ENCODE results near the gene LRRC34. TPM values are rescaled to one million over a fixed set of nuclear protein-coding genes. Genes with fewer than 3 reads are reported as not detected.

Gene LRRC34
- total and polyA plus RNA-seq, 7 experiments from 2014 or later, result 0.26 to 3.7 (median 0.40) TPM

DNA sequence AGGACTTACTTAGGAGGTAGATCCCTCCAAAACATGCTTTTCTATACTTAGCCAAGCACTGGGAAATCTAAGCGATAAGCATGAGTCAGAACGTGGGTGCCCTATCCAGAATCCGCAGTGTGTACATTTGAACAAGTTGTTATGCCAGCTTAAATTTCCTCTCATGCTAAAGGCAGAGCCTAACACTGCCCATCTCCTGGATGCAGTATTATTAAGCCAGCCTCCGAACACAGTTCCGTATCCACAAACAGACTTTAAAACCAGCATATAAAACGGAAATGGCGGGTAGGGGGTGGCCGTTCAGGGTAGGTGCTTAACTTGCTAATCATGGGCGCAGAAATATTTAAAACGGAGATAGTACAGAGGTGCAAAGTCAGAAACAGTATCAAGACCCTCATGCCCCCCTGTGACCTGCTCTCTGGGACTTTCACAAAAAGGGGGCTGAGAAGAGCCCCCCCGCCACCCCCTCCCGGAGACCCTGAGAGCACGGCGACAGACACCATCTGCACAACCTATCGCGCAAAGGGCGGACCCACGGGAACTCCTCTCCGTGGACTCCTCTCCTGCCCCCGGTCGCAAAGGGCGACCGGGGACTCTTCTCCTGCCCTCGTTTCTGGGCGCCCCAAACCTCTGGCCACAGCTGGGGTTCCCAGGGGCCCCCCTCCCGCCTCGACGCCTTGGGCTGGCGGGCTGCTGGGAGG is 923 bp downstream of the LRRC34 start:
- Histone ChIP-seq H3K36me3 (ENCODE audit: control insufficient read depth in 2 of 3, insufficient read depth in 3 of 3, low read length in 3 of 3) (peaks cover 0 to 6% (median 0%) of the 10 kb centered on the region in 3 experiments), H3K4me3 (ENCODE audit: low read length) (peak overlapping the region; percentile 85), H3K27me3 (ENCODE audit: control insufficient read depth in 2 of 2, insufficient read depth in 2 of 2, low read length in 2 of 2) (no peaks in the 10 kb centered on the region), H3K9me3 (ENCODE audit: control insufficient read depth in 2 of 3, low read length in 3 of 3) (no peaks in the 10 kb centered on the region), H3K4me1 (ENCODE audit: control insufficient read depth in 2 of 2, insufficient read depth in 2 of 2, low read length in 2 of 2) (peaks cover 4 to 6% of the 10 kb centered on the region in 2 donors), H3K27ac (ENCODE audit: low read depth, low read length) (peak overlapping the region; percentile 59)
- H3K4me1 Mint-ChIP-seq, result peaks cover 21 to 40% (median 25%) of the 10 kb centered on the region in 7 donors
- POLR2A ChIA-PET, result interaction anchor here (1.3 to 1.6 kb wide), 3 partner anchors 39 to 155 kb away, joined by 3 to 11 read pairs (median 5); partner anchors contain the start of gene MYNN
- CTCF ChIA-PET, result interaction anchor here (0.7 kb wide), 1 partner anchor 38 kb away, joined by 3 read pairs; no protein-coding TSS in a partner anchor
- H3K27ac Mint-ChIP-seq, result peak overlapping the region in 4 of 9 donors; percentile 38 to 88 (median 58)
- DNase-seq (peak in 5 of 9 donors; percentile 10 to 27 (median 17)), ATAC-seq (peak; percentile 19)
- H3K9me3 Mint-ChIP-seq, result peaks cover 0 to 17% (median 9%) of the 10 kb centered on the region in 11 donors
- H3K4me3 Mint-ChIP-seq, result peak overlapping the region; percentile 79 to 91 (median 86)
- intact Hi-C loops (cut with micrococcal nuclease), result loop anchor here (1.0 to 5.0 kb wide), 11 partner anchors 13 to 1097 kb away; partner anchors contain the start of genes GPR160 (in 2 of the 2), PHC3 (in 2 of the 2), EIF5A2 (in 1 of the 2) and MYNN (in 1 of the 2)
- peaks cover 0 to 10% (median 4%) of the 10 kb centered on the region in 5 donors for H3K36me3 Mint-ChIP-seq
- H3K27me3 Mint-ChIP-seq, result peaks cover 0 to 10% (median 0%) of the 10 kb centered on the region in 5 donors

DNA sequence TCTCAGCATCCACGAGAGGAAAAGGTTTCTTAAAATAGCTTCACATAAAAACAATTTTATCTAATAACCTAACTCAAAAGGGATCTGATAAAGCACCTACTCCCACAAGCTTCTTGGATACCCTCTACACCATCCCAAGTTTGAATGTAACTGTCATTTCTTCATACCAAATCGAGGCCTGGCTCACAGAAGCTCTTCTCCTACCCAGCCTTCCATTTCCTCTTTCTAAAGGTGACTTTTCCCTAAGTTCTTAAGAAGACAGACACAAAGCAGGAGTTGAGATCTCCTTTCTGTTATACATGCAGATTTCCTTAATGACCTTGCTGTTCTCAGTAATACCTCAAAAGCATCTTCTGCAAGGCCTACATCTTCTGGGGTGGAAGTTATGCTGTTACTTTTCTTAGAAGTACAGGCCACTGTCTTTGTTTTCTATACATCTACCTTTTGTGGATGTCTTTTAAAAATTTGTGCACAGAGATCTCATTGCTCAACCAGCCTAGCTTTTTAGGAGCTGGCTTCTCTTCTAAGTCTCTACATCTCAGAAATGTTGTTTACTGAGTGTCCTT is 3.4 kb downstream of the LRRC34 start:
- Histone ChIP-seq H3K27ac (ENCODE audit: low read depth, low read length) (no peak overlapping the region), H3K4me1 (ENCODE audit: control insufficient read depth in 2 of 2, insufficient read depth in 2 of 2, low read length in 2 of 2) (peaks cover 4 to 6% of the 10 kb centered on the region in 2 donors), H3K4me3 (ENCODE audit: low read length) (no peak overlapping the region), H3K27me3 (ENCODE audit: control insufficient read depth in 2 of 2, insufficient read depth in 2 of 2, low read length in 2 of 2) (no peaks in the 10 kb centered on the region), H3K36me3 (ENCODE audit: control insufficient read depth in 2 of 3, insufficient read depth in 3 of 3, low read length in 3 of 3) (peaks cover 0 to 6% (median 0%) of the 10 kb centered on the region in 3 experiments), H3K9me3 (ENCODE audit: control insufficient read depth in 2 of 3, low read length in 3 of 3) (no peaks in the 10 kb centered on the region)
- H3K27me3 Mint-ChIP-seq, result peaks cover 0 to 4% (median 0%) of the 10 kb centered on the region in 5 donors
- H3K4me1 Mint-ChIP-seq, result peaks cover 20 to 38% (median 24%) of the 10 kb centered on the region in 7 donors
- H3K27ac Mint-ChIP-seq, result peak overlapping the region in 1 of 9 donors; percentile 77
- H3K36me3 Mint-ChIP-seq, result peaks cover 0 to 4% (median 0%) of the 10 kb centered on the region in 5 donors
- CTCF ChIA-PET, result interaction anchor here (0.6 kb wide), 3 partner anchors 16 to 277 kb away, joined by 3 to 4 read pairs (median 3); no protein-coding TSS in a partner anchor
- no peaks in the 10 kb centered on the region for H3K9me3 Mint-ChIP-seq
- intact Hi-C loops (cut with micrococcal nuclease), result no loop called here
- no peak for ATAC-seq
- POLR2A ChIA-PET, result interaction anchor here (0.9 to 2.3 kb wide), 2 partner anchors 36 to 42 kb away, joined by 4 to 7 read pairs; partner anchors contain the start of gene MYNN
- DNase-seq, result no peak
- H3K4me3 Mint-ChIP-seq, result peak overlapping the region in 1 of 10 donors; percentile 62

DNA sequence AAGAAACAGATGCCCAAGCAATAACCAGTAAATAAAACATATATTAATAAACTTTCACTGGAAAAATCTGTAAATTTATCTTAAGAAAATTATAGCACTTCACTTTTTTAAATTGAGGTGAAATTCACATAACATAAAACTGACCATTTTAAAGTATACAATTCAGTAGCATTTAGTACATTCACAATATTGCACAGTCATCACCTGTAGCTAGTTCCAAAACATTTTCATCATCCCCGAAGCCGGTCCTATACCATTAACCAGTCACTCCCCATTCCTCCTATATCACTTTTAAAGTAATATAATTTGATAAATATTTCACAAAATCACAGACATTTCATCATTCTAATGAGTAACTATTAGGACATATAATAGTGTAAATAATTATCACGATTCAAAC is 8.0 kb downstream of the LRRC34 start:
- H3K4me1 ChIP-seq (ENCODE audit: control insufficient read depth in 2 of 2, insufficient read depth in 2 of 2, low read length in 2 of 2), result no peaks in the 10 kb centered on the region
- no peaks in the 10 kb centered on the region for H3K27me3 ChIP-seq (ENCODE audit: control insufficient read depth in 2 of 2, insufficient read depth in 2 of 2, low read length in 2 of 2)
- H3K27me3 Mint-ChIP-seq, result peaks cover 0 to 4% (median 0%) of the 10 kb centered on the region in 5 donors
- intact Hi-C loops (cut with micrococcal nuclease), result no loop called here
- no peaks in the 10 kb centered on the region for H3K9me3 Mint-ChIP-seq
- no peak overlapping the region for H3K27ac Mint-ChIP-seq
- ATAC-seq, result no peak
- no peak overlapping the region for H3K4me3 Mint-ChIP-seq
- H3K36me3 Mint-ChIP-seq, result peaks cover 0 to 6% (median 0%) of the 10 kb centered on the region in 5 donors
- H3K27ac ChIP-seq (ENCODE audit: low read depth, low read length), result no peak overlapping the region
- no peaks in the 10 kb centered on the region for H3K9me3 ChIP-seq (ENCODE audit: control insufficient read depth in 2 of 3, low read length in 3 of 3)
- ChIA-PET CTCF (no interaction called here), POLR2A (interaction anchor here (0.6 kb wide), 1 partner anchor 115 kb away, joined by 3 read pairs; no protein-coding TSS in a partner anchor)
- no peak for DNase-seq
- H3K4me3 ChIP-seq (ENCODE audit: low read length), result no peak overlapping the region
- no peaks in the 10 kb centered on the region for H3K36me3 ChIP-seq (ENCODE audit: control insufficient read depth in 2 of 3, insufficient read depth in 3 of 3, low read length in 3 of 3)
- H3K4me1 Mint-ChIP-seq, result peaks cover 0 to 12% (median 4%) of the 10 kb centered on the region in 7 donors

DNA sequence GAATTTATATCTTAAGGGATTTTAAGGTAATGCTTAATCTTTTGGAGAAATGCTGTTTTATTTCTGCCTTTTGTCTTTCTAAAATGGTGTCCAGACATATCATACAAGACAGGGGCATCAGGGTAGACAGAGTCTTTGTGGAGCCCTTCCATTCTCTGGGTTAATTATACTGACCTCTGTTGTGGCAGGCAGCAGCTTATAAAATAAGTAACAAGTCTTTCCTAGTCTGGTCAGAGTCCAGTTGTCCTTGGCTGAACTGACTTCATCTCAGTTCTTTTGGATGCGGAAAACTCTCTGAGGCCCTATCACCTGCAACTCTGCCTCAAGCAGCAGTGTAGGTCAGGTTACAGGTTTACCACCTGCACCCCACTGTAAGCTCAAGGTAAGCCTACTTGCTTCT is 20.3 kb downstream of the LRRC34 start:
- H3K4me3 ChIP-seq (ENCODE audit: low read length), result no peak overlapping the region
- intact Hi-C loops (cut with micrococcal nuclease), result no loop called here
- H3K27ac ChIP-seq (ENCODE audit: low read depth, low read length), result no peak overlapping the region
- DNase-seq (no peak), ATAC-seq (no peak)
- H3K27me3 ChIP-seq (ENCODE audit: control insufficient read depth in 2 of 2, insufficient read depth in 2 of 2, low read length in 2 of 2), result no peaks in the 10 kb centered on the region
- no peaks in the 10 kb centered on the region for H3K27me3 Mint-ChIP-seq
- H3K9me3 ChIP-seq (ENCODE audit: control insufficient read depth in 2 of 3, low read length in 3 of 3), result no peaks in the 10 kb centered on the region
- no peak overlapping the region for H3K4me3 Mint-ChIP-seq
- no peaks in the 10 kb centered on the region for H3K4me1 ChIP-seq (ENCODE audit: control insufficient read depth in 2 of 2, insufficient read depth in 2 of 2, low read length in 2 of 2)
- H3K27ac Mint-ChIP-seq, result peak overlapping the region in 1 of 9 donors; percentile 20
- peaks cover 0 to 16% (median 0%) of the 10 kb centered on the region in 7 donors for H3K4me1 Mint-ChIP-seq
- peaks cover 0 to 6% (median 0%) of the 10 kb centered on the region in 3 experiments for H3K36me3 ChIP-seq (ENCODE audit: control insufficient read depth in 2 of 3, insufficient read depth in 3 of 3, low read length in 3 of 3)
- no peaks in the 10 kb centered on the region for H3K9me3 Mint-ChIP-seq
- ChIA-PET POLR2A (no interaction called here), CTCF (no interaction called here)
- peaks cover 0 to 29% (median 0%) of the 10 kb centered on the region in 5 donors for H3K36me3 Mint-ChIP-seq

DNA sequence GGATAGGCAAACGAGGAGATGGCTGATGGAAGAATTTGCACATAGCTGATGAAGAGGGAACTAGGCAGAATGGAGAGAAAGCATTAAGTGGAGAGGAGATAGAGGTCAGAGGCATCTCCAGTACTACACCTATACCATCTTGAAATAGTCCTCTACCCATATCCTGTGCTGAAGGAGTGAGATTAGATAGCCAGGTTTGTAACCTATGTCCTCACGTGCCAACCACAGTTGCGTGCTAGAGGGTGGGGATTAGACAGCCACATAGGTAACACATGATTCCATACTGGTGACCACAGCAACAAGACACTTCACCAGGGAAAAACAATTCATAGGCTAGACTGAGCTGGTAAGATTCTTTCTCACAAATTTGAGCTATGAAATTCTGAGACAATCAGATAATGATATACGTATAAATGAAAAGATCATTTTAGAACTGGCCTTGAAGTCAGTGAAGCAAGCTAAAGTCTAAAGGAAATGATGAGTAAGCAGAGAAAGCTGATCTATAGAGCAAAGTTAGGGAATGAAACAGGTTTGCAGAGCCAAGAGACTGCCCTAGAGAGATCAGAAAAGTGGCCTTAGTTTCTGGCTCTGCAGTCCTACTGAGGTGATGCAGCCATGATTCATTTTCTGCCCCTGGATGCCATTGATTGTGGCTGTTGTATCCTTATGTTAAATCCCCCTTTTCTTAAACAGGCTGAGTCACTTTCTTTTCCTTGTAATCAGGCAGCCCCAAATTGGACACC is 21.8 kb downstream of the LRRC34 start:
- peaks cover 0 to 21% (median 0%) of the 10 kb centered on the region in 7 donors for H3K4me1 Mint-ChIP-seq
- intact Hi-C loops (cut with micrococcal nuclease), result loop anchor here in 1 of 2 donors (2.0 kb wide), 1 partner anchor 22 kb away; the partner anchor contains the start of genes LRRC34 and LRRIQ4
- Histone ChIP-seq H3K27me3 (ENCODE audit: control insufficient read depth in 2 of 2, insufficient read depth in 2 of 2, low read length in 2 of 2) (no peaks in the 10 kb centered on the region), H3K36me3 (ENCODE audit: control insufficient read depth in 2 of 3, insufficient read depth in 3 of 3, low read length in 3 of 3) (peaks cover 0 to 17% (median 1%) of the 10 kb centered on the region in 3 experiments), H3K4me1 (ENCODE audit: control insufficient read depth in 2 of 2, insufficient read depth in 2 of 2, low read length in 2 of 2) (no peaks in the 10 kb centered on the region), H3K9me3 (ENCODE audit: control insufficient read depth in 2 of 3, low read length in 3 of 3) (no peaks in the 10 kb centered on the region), H3K27ac (ENCODE audit: low read depth, low read length) (no peak overlapping the region), H3K4me3 (ENCODE audit: low read length) (no peak overlapping the region)
- H3K4me3 Mint-ChIP-seq, result no peak overlapping the region
- H3K27me3 Mint-ChIP-seq, result no peaks in the 10 kb centered on the region
- peaks cover 0 to 41% (median 12%) of the 10 kb centered on the region in 5 donors for H3K36me3 Mint-ChIP-seq
- peak overlapping the region in 1 of 9 donors; percentile 50 for H3K27ac Mint-ChIP-seq
- DNase-seq (no peak), ATAC-seq (no peak)
- CTCF ChIA-PET, result interaction anchor here (0.5 kb wide), 1 partner anchor 423 kb away, joined by 3 read pairs; no protein-coding TSS in a partner anchor
- POLR2A ChIA-PET, result no interaction called here
- H3K9me3 Mint-ChIP-seq, result no peaks in the 10 kb centered on the region

DNA sequence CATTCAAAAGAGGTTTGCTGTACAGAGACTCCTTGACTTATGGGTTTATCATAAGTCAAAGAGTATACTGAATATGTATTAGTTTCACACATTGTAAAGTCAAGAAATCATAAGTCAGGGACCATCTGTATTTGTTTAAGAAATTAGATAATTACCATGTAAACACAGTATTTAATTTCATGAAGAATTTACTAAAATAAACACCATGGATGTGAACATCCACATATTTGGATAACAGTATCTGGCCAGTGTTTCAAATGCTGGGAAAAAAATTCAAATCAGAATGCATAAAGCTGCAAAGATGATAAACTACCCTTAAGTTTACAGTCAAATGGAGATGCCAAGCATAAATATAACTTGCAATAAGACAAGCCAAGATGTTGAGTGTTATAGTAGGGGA is 22.5 kb downstream of the LRRC34 start:
- H3K9me3 Mint-ChIP-seq, result no peaks in the 10 kb centered on the region
- no peaks in the 10 kb centered on the region for H3K27me3 Mint-ChIP-seq
- Histone ChIP-seq H3K27me3 (ENCODE audit: control insufficient read depth in 2 of 2, insufficient read depth in 2 of 2, low read length in 2 of 2) (no peaks in the 10 kb centered on the region), H3K9me3 (ENCODE audit: control insufficient read depth in 2 of 3, low read length in 3 of 3) (no peaks in the 10 kb centered on the region), H3K36me3 (ENCODE audit: control insufficient read depth in 2 of 3, insufficient read depth in 3 of 3, low read length in 3 of 3) (peaks cover 4 to 22% (median 6%) of the 10 kb centered on the region in 3 experiments), H3K4me1 (ENCODE audit: control insufficient read depth in 2 of 2, insufficient read depth in 2 of 2, low read length in 2 of 2) (no peaks in the 10 kb centered on the region), H3K27ac (ENCODE audit: low read depth, low read length) (no peak overlapping the region), H3K4me3 (ENCODE audit: low read length) (no peak overlapping the region)
- CTCF ChIA-PET, result no interaction called here
- peaks cover 0 to 22% (median 0%) of the 10 kb centered on the region in 7 donors for H3K4me1 Mint-ChIP-seq
- no peak overlapping the region for H3K4me3 Mint-ChIP-seq
- intact Hi-C loops (cut with micrococcal nuclease), result loop anchor here in 1 of 2 donors (2.0 kb wide), 1 partner anchor 23 kb away; the partner anchor contains the start of genes LRRC34 and LRRIQ4
- POLR2A ChIA-PET, result no interaction called here
- peak overlapping the region in 1 of 9 donors; percentile 50 for H3K27ac Mint-ChIP-seq
- H3K36me3 Mint-ChIP-seq, result peaks cover 0 to 46% (median 18%) of the 10 kb centered on the region in 5 donors
- DNase-seq (no peak), ATAC-seq (no peak)

All from naive thymus-derived CD4-positive, alpha-beta T cell (primary cell).